Activated B cell treated with CpG ODN at 0.5 μM for 24 hours (primary cell): Measurements from ENCODE around the gene DCP2. TPM values are rescaled to one million over a fixed set of nuclear protein-coding genes. Genes with fewer than 3 reads are reported as not detected.

ENCODE experiments used
- ATAC-seq: fragments of 200-7000 bp; cut with Tn5 transposase; one replicate; pipeline ENCODE4 v1.10.0; 2021; ENCODE audit warnings: low read depth, mild to moderate bottlenecking, moderate library complexity
- CTCF ChIA-PET: fragments of 350-600 bp; sonication (Branson Sonifier 250); formaldehyde crosslinking; loops from one replicate; lab custom pipeline; 2021; ENCODE audit warnings: antibody characterized with exemption; lab: Charles Lee
- POLR2A ChIA-PET: fragments of 350-600 bp; sonication (Branson Sonifier 250); formaldehyde crosslinking; loops from one replicate; lab custom pipeline; 2021; ENCODE audit warnings: antibody characterized with exemption; lab: Charles Lee
- DNase-seq: peaks from one replicate; pipeline ENCODE4 v3.0.0; 2022
- H3K27ac Mint-ChIP-seq: one replicate; pipeline ENCODE4 v1.8.0; 2020; ENCODE audit warnings: mixed read lengths
- H3K27me3 Mint-ChIP-seq: one replicate; pipeline ENCODE4 v1.8.0; 2021; ENCODE audit warnings: mixed read lengths
- H3K36me3 Mint-ChIP-seq: one replicate; pipeline ENCODE4 v1.8.0; 2021; ENCODE audit warnings: low read depth, mixed read lengths
- H3K4me1 Mint-ChIP-seq: one replicate; pipeline ENCODE4 v1.8.0; 2021; ENCODE audit warnings: mixed read lengths
- H3K4me3 Mint-ChIP-seq: one replicate; pipeline ENCODE4 v1.8.0; 2020; ENCODE audit warnings: mild to moderate bottlenecking, mixed read lengths
- H3K9me3 Mint-ChIP-seq: one replicate; pipeline ENCODE4 v1.8.0; 2020; ENCODE audit warnings: mixed read lengths
- CTCF ChIP-seq: fragments of 200-600 bp; IDR thresholded peaks from one replicate; pipeline ENCODE4 v1.8.0; 2022; ENCODE audit warnings: antibody characterized with exemption, mild to moderate bottlenecking
- intact Hi-C: fragments of 100-400 bp; cut with micrococcal nuclease; formaldehyde crosslinking; loops from one replicate; pipeline ENCODE4 v1.15.1; 2024
- total RNA-seq: library from RNA; stranded (reverse); gene quantifications from 2 replicates; pipeline ENCODE4 v1.2.3, GENCODE V29; 2022

DCP2 gene
- total RNA-seq, 1 donor from 2014 or later: 56.0 TPM

DNA sequence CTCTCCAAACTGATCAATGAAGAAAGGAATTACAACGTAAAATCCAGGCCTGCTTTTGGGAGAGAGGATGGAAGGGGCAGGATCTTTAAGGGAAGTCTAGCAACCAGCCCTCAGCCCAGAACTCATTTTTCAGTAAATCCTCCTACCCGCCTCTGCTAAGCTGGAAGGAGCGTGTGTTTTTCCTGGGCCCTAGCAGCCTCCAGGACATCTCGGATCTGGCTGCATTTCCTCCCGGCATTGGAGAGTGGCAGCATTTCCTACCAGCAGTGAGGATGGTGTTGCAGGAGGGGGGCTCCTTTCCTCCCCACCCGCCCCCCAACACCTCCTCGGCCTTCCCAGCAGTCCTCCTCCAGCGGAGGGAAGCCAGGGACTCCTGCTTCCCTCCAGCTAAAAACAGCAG, 54.5 kb downstream of the DCP2 start:
- no peak for TF ChIP-seq CTCF
- Mint-ChIP-seq H3K4me1 (no peaks in the 10 kb centered on the region), H3K27me3 (no peaks in the 10 kb centered on the region), H3K4me3 (no peak overlapping the region), H3K36me3 (peaks cover 14% of the 10 kb centered on the region), H3K27ac (no peak overlapping the region), H3K9me3 (no peaks in the 10 kb centered on the region)
- ATAC-seq (no peak), DNase-seq (no peak)
- intact Hi-C loops: no loop called here
- ChIA-PET CTCF (no interaction called here), POLR2A (no interaction called here)

- no peaks in the 10 kb centered on the region for H3K4me1 Mint-ChIP-seq
- no peak overlapping the region for H3K4me3 Mint-ChIP-seq
- H3K27me3 Mint-ChIP-seq: no peaks in the 10 kb centered on the region
- H3K27ac Mint-ChIP-seq: no peak overlapping the region
- H3K36me3 Mint-ChIP-seq: peaks cover 11% of the 10 kb centered on the region
- TF ChIP-seq CTCF: no peak
- DNase-seq (no peak), ATAC-seq (no peak)
- intact Hi-C loops: no loop called here
- no peaks in the 10 kb centered on the region for H3K9me3 Mint-ChIP-seq
- CTCF ChIA-PET: no interaction called here
- POLR2A ChIA-PET: interaction anchor here (0.7 kb wide), 1 partner anchor 26 kb away, joined by 11 read pairs; no protein-coding TSS in a partner anchor
Measured at GRCh38 chr5:113031557-113031956, 55.0 kb downstream of the DCP2 start.

GRCh38 chr5:113034182-113034773, 57.7 kb downstream of the DCP2 start:
- no peaks in the 10 kb centered on the region for H3K9me3 Mint-ChIP-seq
- H3K27ac Mint-ChIP-seq: no peak overlapping the region
- ChIA-PET CTCF (no interaction called here), POLR2A (no interaction called here)
- no peak for TF ChIP-seq CTCF
- H3K4me1 Mint-ChIP-seq: no peaks in the 10 kb centered on the region
- ATAC-seq (no peak), DNase-seq (no peak)
- H3K27me3 Mint-ChIP-seq: no peaks in the 10 kb centered on the region
- no peaks in the 10 kb centered on the region for H3K36me3 Mint-ChIP-seq
- H3K4me3 Mint-ChIP-seq: no peak overlapping the region
- intact Hi-C loops: no loop called here

DNA sequence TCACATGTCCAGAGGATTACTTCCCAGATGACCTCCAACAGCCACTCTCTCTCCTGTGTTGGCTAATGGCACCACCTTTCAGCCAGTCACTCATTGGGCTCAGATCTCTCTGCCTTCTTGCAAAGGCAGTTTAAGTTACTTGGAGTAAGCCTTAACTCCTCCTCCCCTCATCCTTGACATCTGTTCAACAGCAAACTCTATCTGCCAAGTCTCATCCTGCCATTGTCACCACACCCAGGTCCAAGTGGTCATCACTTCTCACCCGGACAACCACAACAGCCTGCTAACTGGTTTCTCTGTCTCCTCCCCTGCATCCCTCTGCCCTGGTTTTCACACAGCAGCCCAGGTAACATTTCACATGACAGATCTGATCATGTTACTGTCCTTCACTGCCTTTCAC, 58.5 kb downstream of the DCP2 start:
- no peak for TF ChIP-seq CTCF
- Mint-ChIP-seq H3K4me3 (no peak overlapping the region), H3K9me3 (no peaks in the 10 kb centered on the region), H3K27me3 (no peaks in the 10 kb centered on the region), H3K36me3 (no peaks in the 10 kb centered on the region), H3K27ac (no peak overlapping the region), H3K4me1 (no peaks in the 10 kb centered on the region)
- no peak for ATAC-seq
- ChIA-PET CTCF (no interaction called here), POLR2A (no interaction called here)
- no peak for DNase-seq
- intact Hi-C loops: no loop called here

DNA sequence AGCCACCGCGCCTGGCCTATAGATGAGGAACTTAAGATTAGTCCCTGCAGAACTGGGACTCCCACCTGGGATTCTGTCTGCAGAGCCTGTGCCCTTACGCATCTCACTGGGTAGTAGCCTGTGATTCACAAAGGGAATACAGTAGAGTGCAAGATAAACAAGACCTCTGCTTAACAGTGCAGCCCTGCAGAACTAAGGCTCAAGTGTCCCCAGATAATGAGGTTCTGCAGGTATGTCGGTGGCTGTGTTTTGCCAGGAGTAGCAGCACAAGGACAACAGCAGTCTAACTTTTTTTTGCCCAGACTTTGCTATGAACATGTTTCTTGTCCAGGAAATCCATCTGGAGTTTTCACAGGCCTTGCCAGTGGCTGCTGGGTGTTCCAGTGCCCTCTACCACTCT, 59.7 kb downstream of the DCP2 start:
- H3K4me1 Mint-ChIP-seq: no peaks in the 10 kb centered on the region
- no peaks in the 10 kb centered on the region for H3K9me3 Mint-ChIP-seq
- TF ChIP-seq CTCF: no peak
- H3K27ac Mint-ChIP-seq: no peak overlapping the region
- no peak overlapping the region for H3K4me3 Mint-ChIP-seq
- ATAC-seq: no peak
- intact Hi-C loops: no loop called here
- no peaks in the 10 kb centered on the region for H3K36me3 Mint-ChIP-seq
- CTCF ChIA-PET: no interaction called here
- DNase-seq: no peak
- H3K27me3 Mint-ChIP-seq: no peaks in the 10 kb centered on the region
- POLR2A ChIA-PET: no interaction called here
